K562 (cell line): ENCODE measurements around the gene CMSS1. TPM values are rescaled to one million over a fixed set of nuclear protein-coding genes. Genes with fewer than 3 reads are reported as not detected.

Experiments used
- ATAC-seq: fragments of 200-7000 bp; cut with Tn5 transposase; 3 replicates; pipeline ENCODE4 v1.9.1; 2020; ENCODE audit warnings: moderate library complexity
- BruUV-seq: library from RNA; stranded (reverse); fragments of 400-500 nt; replicated peaks from 2 replicates; lab custom pipeline; 2021; lab: Mats Ljungman, UMichigan
- CTCF ChIA-PET: fragments of 300-600 bp; formaldehyde crosslinking; extraction: SDS; loops from one replicate; lab custom pipeline; 2021; ENCODE audit warnings: low intra/inter-chr PET ratio; lab: Yijun Ruan, JAX
- POLR2A ChIA-PET: fragments of 300-600, 350-650 bp; sonication (Branson Sonifier 250); formaldehyde crosslinking; extraction: SDS; loops from one replicate; lab custom pipeline; 2021; ENCODE audit warnings: antibody characterized with exemption, inconsistent platforms; lab: Yijun Ruan, JAX
- DNase-seq, 4 experiments: peaks; one replicate each; pipeline versions ENCODE4 v3.0.0 to v3.0.0-alpha.2; 2011 to 2018; ENCODE audit warnings: low spot score in 3 of 4, mixed read lengths in 3 of 4; ENCODE audit errors: extremely low read depth in 1 of 4
- FAIRE-seq: peaks from 2 replicates; lab custom pipeline; 2011; peaks lifted over from hg19 to GRCh38; lab: Jason Lieb, UNC
- H2AFZ ChIP-seq: 2 replicates; pipeline ENCODE4 v1.6.0; 2011; ENCODE audit warnings: low read depth, low read length, control low read depth, inconsistent platforms
- H3K27ac ChIP-seq: fragments of 200-600 bp; 3 replicates; pipeline ENCODE4 v1.8.0; 2011; ENCODE audit warnings: low read depth, mild to moderate bottlenecking, control low read depth, inconsistent platforms, low read length, moderate library complexity, mixed read lengths; ENCODE audit errors: extremely low read depth
- H3K27me3 ChIP-seq, 2 experiments: fragments of 300-600 bp in 1 of 2; 2 replicates in 1 of 2; 3 replicates in 1 of 2; pipeline versions ENCODE4 v1.6.0 to v1.8.0; 2011; ENCODE audit warnings: inconsistent platforms in 2 of 2, low read length in 2 of 2, mild to moderate bottlenecking in 1 of 2, mixed read lengths in 1 of 2, moderate library complexity in 1 of 2; ENCODE audit not compliant: control insufficient read depth in 2 of 2, insufficient read depth in 2 of 2
- H3K36me3 ChIP-seq: fragments of 300-600 bp; 3 replicates; pipeline ENCODE4 v1.8.0; 2011; ENCODE audit warnings: mild to moderate bottlenecking, low read length, inconsistent platforms; ENCODE audit not compliant: control insufficient read depth, insufficient read depth
- H3K4me1 ChIP-seq, 2 experiments: fragments of 200-600 bp in 1 of 2; replicated peaks in 1 of 2; 2 replicates in 1 of 2; 3 replicates in 1 of 2; pipeline versions ENCODE4 v1.5.1 to v1.8.0; 2011; ENCODE audit warnings: inconsistent platforms in 2 of 2, low read length in 2 of 2, mild to moderate bottlenecking in 1 of 2, mixed read lengths in 1 of 2, moderate library complexity in 1 of 2; ENCODE audit not compliant: control insufficient read depth in 2 of 2, insufficient read depth in 2 of 2
- H3K4me2 ChIP-seq: 2 replicates; pipeline ENCODE4 v1.6.1; 2011; ENCODE audit warnings: low read length, control low read depth, inconsistent platforms, mixed read lengths; ENCODE audit not compliant: insufficient read depth
- H3K4me3 ChIP-seq: fragments of 200-600 bp; sonication (generic), shearing (Covaris generic); 2 replicates; pipeline ENCODE4 v1.5.1; 2016; ENCODE audit warnings: control low read depth, inconsistent platforms
- H3K79me2 ChIP-seq: fragments of 200-600 bp; 3 replicates; pipeline ENCODE4 v1.8.0; 2011; ENCODE audit warnings: low read length, inconsistent platforms; ENCODE audit not compliant: control insufficient read depth, insufficient read depth
- H3K9ac ChIP-seq, 2 experiments: 2 replicates each; pipeline versions ENCODE4 v1.6.0 to v1.6.1; 2011; ENCODE audit warnings: low read depth in 2 of 2, low read length in 2 of 2, control low read depth in 1 of 2, inconsistent platforms in 1 of 2, mild to moderate bottlenecking in 1 of 2, mixed read lengths in 1 of 2; ENCODE audit not compliant: insufficient read depth in 1 of 2
- H3K9me1 ChIP-seq: one replicate; pipeline ENCODE4 v1.6.0; 2011; ENCODE audit warnings: inconsistent platforms, mild to moderate bottlenecking, low read length, moderate library complexity; ENCODE audit not compliant: control insufficient read depth, insufficient read depth
- H3K9me3 ChIP-seq: replicated peaks from 2 replicates; pipeline ENCODE4 v1.5.1; 2011; ENCODE audit warnings: low read depth, low read length, inconsistent platforms; ENCODE audit not compliant: control insufficient read depth, insufficient read depth
- H4K20me1 ChIP-seq: replicated peaks from 2 replicates; pipeline ENCODE4 v1.6.1; 2011; ENCODE audit warnings: low read length, inconsistent platforms, mixed read lengths; ENCODE audit not compliant: control insufficient read depth, insufficient read depth
- ATF6 ChIP-seq: sonication (generic); formaldehyde crosslinking; IDR thresholded peaks from 2 replicates; pipeline ENCODE4 v1.4.0; 2020; ENCODE audit warnings: mild to moderate bottlenecking, missing genetic modification reagents
- ETV6 ChIP-seq, 3 experiments: fragments of 150-350 bp in 1 of 3; sonication (generic) in 1 of 3; formaldehyde crosslinking in 1 of 3; IDR thresholded peaks; 2 replicates each; pipeline versions ENCODE4 v1.6.1 to v1.8.0; 2014 to 2022; ENCODE audit warnings: borderline replicate concordance in 2 of 3, low read depth in 2 of 3, antibody characterized with exemption in 1 of 3, low read length in 1 of 3, mild to moderate bottlenecking in 1 of 3, missing genetic modification reagents in 1 of 3
- MIER1 ChIP-seq: fragments of 450-650 bp; IDR thresholded peaks from 2 replicates; pipeline ENCODE4 v1.6.1; 2016; ENCODE audit warnings: antibody characterized with exemption, mild to moderate bottlenecking, low read depth
- MNT ChIP-seq, 2 experiments: fragments of 450-650 bp; conservative IDR thresholded peaks; 2 replicates each; pipeline ENCODE4 v1.6.1; 2017; ENCODE audit warnings: mild to moderate bottlenecking in 2 of 2, moderate library complexity in 2 of 2
- RAD51 ChIP-seq: fragments of 450-650 bp; IDR thresholded peaks from 2 replicates; pipeline ENCODE4 v1.7.1; 2016; ENCODE audit warnings: low read depth, mild to moderate bottlenecking, borderline replicate concordance
- RBM17 ChIP-seq: fragments of 200-400 bp; formaldehyde crosslinking; IDR thresholded peaks from 2 replicates; pipeline ENCODE4 v1.6.1; 2017; ENCODE audit warnings: low read depth, mild to moderate bottlenecking, low read length, borderline replicate concordance
- RUNX1 ChIP-seq: sonication (generic); IDR thresholded peaks from 2 replicates; pipeline ENCODE4 v1.6.1; 2016; ENCODE audit warnings: antibody characterized with exemption, low read depth
- ZBTB12 ChIP-seq: fragments of 250-450 bp; sonication (Bioruptor Pico); IDR thresholded peaks from 2 replicates; pipeline ENCODE4 v1.4.0; 2020
- ZFP36 ChIP-seq: fragments of 150-350 bp; IDR thresholded peaks from 2 replicates; pipeline ENCODE4 v1.6.1; 2018; ENCODE audit warnings: low read length, low read depth; ENCODE audit not compliant: partially characterized antibody
- ZNF121 ChIP-seq: sonication (generic); formaldehyde crosslinking; conservative IDR thresholded peaks from 2 replicates; pipeline ENCODE4 v1.8.0; 2022; ENCODE audit warnings: missing genetic modification reagents
- ZNF224 ChIP-seq: sonication (generic); formaldehyde crosslinking; IDR thresholded peaks from 2 replicates; pipeline ENCODE4 v1.8.0; 2022; ENCODE audit warnings: mild to moderate bottlenecking, missing genetic modification reagents
- WGBS: fragments of 100-300 bp; shearing (Covaris generic); methylation state at CpG from one replicate; pipeline ENCODE4 v1.1.6; 2016; ENCODE audit warnings: low coverage, mixed read lengths; ENCODE audit not compliant: insufficient coverage; ENCODE audit errors: missing lambda C conversion rate; 5-methylcytosine and 5-hydroxymethylcytosine counted together
- in situ Hi-C: fragments of 300-500 bp; cut with MboI; formaldehyde crosslinking; loops from 4 replicates; pipeline ENCODE4 v1.15.0; 2018; ENCODE audit warnings: inconsistent platforms, mixed read lengths
- intact Hi-C: fragments of 100-400 bp; cut with micrococcal nuclease; formaldehyde crosslinking; loops from 2 replicates; pipeline ENCODE4 v1.14.2; 2022
- polyA plus RNA-seq, 8 experiments: library from polyadenylated mRNA; depleted of rRNA in 4 of 8; stranded (reverse) in 5 of 8; unstranded in 3 of 8; fragments of >200 nt; fragmentation: Nextera tagmentation in 2 of 8; fragmentation: Illumina TruSeq in 1 of 8; extraction: Ambion mirVana in 2 of 8; extraction: Trizol in 1 of 8; gene quantifications; 2 replicates each; pipeline versions ENCODE4 v1.2.1 to v1.2.3, GENCODE V29; 2011 to 2014; ENCODE audit warnings: inconsistent platforms in 1 of 8, missing spikeins in 1 of 8
- total RNA-seq, 7 experiments: library from RNA; depleted of rRNA in 6 of 7; stranded (reverse); fragments of >200 nt in 6 of 7; fragmentation: Illumina TruSeq in 2 of 7; extraction: Trizol in 2 of 7; gene quantifications; 2 replicates each; pipeline versions ENCODE4 v1.2.1 to v1.2.3, GENCODE V29; 2011 to 2021; ENCODE audit warnings: low replicate concordance in 1 of 7

The CMSS1 gene
- total and polyA plus RNA-seq, 9 of the 15 experiments (the other 6 are each of a cell fraction or from before 2014, with no cell fraction given), result 46.9 to 109 (median 72.3) TPM

- TF ChIP-seq ZBTB12 (CRISPR knock-in tag) (no peak), MIER1 (no peak), ETV6 (IDR thresholded peaks at IDR 0.05; ENCODE audit: borderline replicate concordance in 1 of 2, low read depth in 2 of 2, low read length in 1 of 2) (no peak), ETV6 (CRISPR knock-in tag; IDR thresholded peaks at IDR 0.05; ENCODE audit: borderline replicate concordance) (no peak), ZNF121 (CRISPR knock-in tag) (no peak)
- ChIA-PET POLR2A (no interaction called here), CTCF (no interaction called here)
- intact Hi-C loops, result no loop called here
- Histone ChIP-seq H3K9me1 (no peaks in the 10 kb centered on the region), H3K27me3 (no peaks in the 10 kb centered on the region), H3K9ac (no peak overlapping the region), H3K36me3 (no peaks in the 10 kb centered on the region), H4K20me1 (no peaks in the 10 kb centered on the region), H3K4me2 (no peak overlapping the region), H3K79me2 (no peaks in the 10 kb centered on the region; the same call in 2 of the 3 replicates), H3K4me3 (no peak overlapping the region), H3K27ac (no peak overlapping the region), H2AFZ (no peak overlapping the region), H3K4me1 (no peaks in the 10 kb centered on the region), H3K9me3 (no peaks in the 10 kb centered on the region)
- WGBS, result 58% methylated on average over 2 of the region's 2 CpGs
- no peak for DNase-seq
- ATAC-seq, result no peak
- FAIRE-seq, result no peak
- in situ Hi-C loops, result no loop called here
- BruUV-seq, result no TSS peak
Measured at GRCh38 chr3:100127792-100128191, 310.1 kb downstream of the CMSS1 start.

- DNase-seq (no peak), FAIRE-seq (no peak), ATAC-seq (no peak)
- Histone ChIP-seq H3K27me3 (no peaks in the 10 kb centered on the region), H3K79me2 (no peaks in the 10 kb centered on the region; the same call in 2 of the 3 replicates), H3K9me3 (no peaks in the 10 kb centered on the region), H3K27ac (no peak overlapping the region), H2AFZ (no peak overlapping the region), H3K36me3 (no peaks in the 10 kb centered on the region), H3K9me1 (no peaks in the 10 kb centered on the region), H3K9ac (no peak overlapping the region), H3K4me3 (no peak overlapping the region), H3K4me2 (no peak overlapping the region), H3K4me1 (no peaks in the 10 kb centered on the region), H4K20me1 (no peaks in the 10 kb centered on the region)
- 80% methylated on average over 5 of the region's 5 CpGs for WGBS
- POLR2A ChIA-PET, result no interaction called here
- intact Hi-C loops (no loop called here), in situ Hi-C loops (no loop called here)
- CTCF ChIA-PET, result no interaction called here
- BruUV-seq, result no TSS peak
- TF ChIP-seq RAD51 (no peak), ATF6 (CRISPR knock-in tag) (no peak), ZNF224 (CRISPR knock-in tag) (no peak), RBM17 (no peak), ZFP36 (no peak), RUNX1 (no peak), MNT (conservative IDR thresholded peaks at IDR 0.05) (no peak)
Measured at GRCh38 chr3:100128565-100128964, 310.9 kb downstream of the CMSS1 start.
